ENCODE results near the gene SDHA. TPM values are rescaled to one million over a fixed set of nuclear protein-coding genes. Genes with fewer than 3 reads are reported as not detected.

Gene SDHA
- total and polyA plus RNA-seq, 2 of the 8 experiments (the other 6 are each of a cell fraction or from before 2014, with no cell fraction given), result 59.7 to 87.3 TPM

DNA sequence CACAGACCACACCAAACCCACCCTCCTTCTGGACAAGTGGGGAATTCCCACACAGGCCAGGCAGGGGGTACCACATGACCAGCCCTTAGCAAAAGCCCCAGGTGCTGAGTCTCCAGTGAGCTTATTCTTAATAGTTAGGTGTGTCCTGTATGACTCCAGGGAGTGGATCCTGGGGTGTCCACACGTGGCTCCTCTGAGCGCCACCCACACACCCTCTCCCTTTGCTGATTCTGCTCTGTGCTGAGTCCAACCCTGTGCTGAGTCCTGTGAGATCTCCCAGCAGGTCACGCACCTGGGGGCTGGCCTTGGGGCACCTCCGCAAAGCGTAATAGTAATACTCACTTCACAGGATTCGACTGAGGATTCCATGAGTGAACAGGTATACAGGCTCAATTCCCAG is 14.1 kb upstream of the SDHA start:
- peaks cover 5 to 22% of the 10 kb centered on the region in 2 experiments for H4K20me1 ChIP-seq (replicated peaks in 1 of 2; ENCODE audit: control insufficient read depth in 1 of 2, insufficient read depth in 2 of 2, low read length in 2 of 2)
- peaks cover 3 to 22% of the 10 kb centered on the region in 2 experiments; a peak in 1 of 4 replicates for H3K79me2 ChIP-seq (ENCODE audit: control insufficient read depth in 1 of 2, insufficient read depth in 2 of 2, low read length in 2 of 2)
- no peak overlapping the region for H2AFZ ChIP-seq (ENCODE audit: low read length)
- H3K27me3 ChIP-seq (replicated peaks in 1 of 4; ENCODE audit: control insufficient read depth in 3 of 4, extremely low read depth in 1 of 4, insufficient read depth in 3 of 4, low read length in 3 of 4), result no peaks in the 10 kb centered on the region
- DNase-seq (ENCODE audit: low read depth in 1 of 2, low spot score in 2 of 2) (no peak), FAIRE-seq (no peak)
- H4K91ac ChIP-seq (replicated peaks; ENCODE audit: insufficient read length, low read length), result no peak overlapping the region
- TF ChIP-seq, protein P1, sequence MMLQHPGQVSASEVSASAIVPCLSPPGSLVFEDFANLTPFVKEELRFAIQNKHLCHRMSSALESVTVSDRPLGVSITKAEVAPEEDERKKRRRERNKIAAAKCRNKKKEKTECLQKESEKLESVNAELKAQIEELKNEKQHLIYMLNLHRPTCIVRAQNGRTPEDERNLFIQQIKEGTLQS (IDR thresholded peaks at IDR 0.05; ENCODE audit: insufficient read depth, low read depth, low read length), result no peak
- TF ChIP-seq, protein P2, sequence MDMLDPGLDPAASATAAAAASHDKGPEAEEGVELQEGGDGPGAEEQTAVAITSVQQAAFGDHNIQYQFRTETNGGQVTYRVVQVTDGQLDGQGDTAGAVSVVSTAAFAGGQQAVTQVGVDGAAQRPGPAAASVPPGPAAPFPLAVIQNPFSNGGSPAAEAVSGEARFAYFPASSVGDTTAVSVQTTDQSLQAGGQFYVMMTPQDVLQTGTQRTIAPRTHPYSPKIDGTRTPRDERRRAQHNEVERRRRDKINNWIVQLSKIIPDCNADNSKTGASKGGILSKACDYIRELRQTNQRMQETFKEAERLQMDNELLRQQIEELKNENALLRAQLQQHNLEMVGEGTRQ (IDR thresholded peaks at IDR 0.05; ENCODE audit: low read length), result no peak
- no peak for TF ChIP-seq TBP (IDR thresholded peaks at IDR 0.05; ENCODE audit: low read depth, low read length)
- no peak overlapping the region for H3K56ac ChIP-seq (replicated peaks; ENCODE audit: insufficient read length, low read depth, low read length)
- H3K4me1 ChIP-seq (replicated peaks in 1 of 4; ENCODE audit: control insufficient read depth in 3 of 4, insufficient read depth in 4 of 4, low read length in 3 of 4), result no peaks in the 10 kb centered on the region; a peak in 1 of 7 replicates
- H3K14ac ChIP-seq (ENCODE audit: insufficient read length), result no peak overlapping the region
- H3K4me3 ChIP-seq (ENCODE audit: extremely low read depth in 1 of 4, insufficient read depth in 2 of 4, low read depth in 3 of 4, low read length in 4 of 4), result no peak overlapping the region
- ChIA-PET POLR2A (ENCODE audit: partially characterized antibody) (interaction anchor here (0.7 to 2.9 kb wide), 2 partner anchors 12 to 65 kb away, joined by 3 to 11 read pairs; partner anchors contain the start of gene LRRC14B), CTCF (ENCODE audit: partially characterized antibody) (interaction anchor here (1.1 to 1.3 kb wide), 4 partner anchors 10 to 15 kb away, joined by 3 to 5 read pairs (median 4); partner anchors contain the start of genes CCDC127, LRRC14B and SDHA)
- H3K4me2 ChIP-seq (ENCODE audit: insufficient read depth in 1 of 2, low read depth in 2 of 2, low read length in 2 of 2), result no peak overlapping the region
- H3K9me3 ChIP-seq (ENCODE audit: insufficient read depth in 2 of 2, low read depth in 1 of 2, low read length in 1 of 2), result no peaks in the 10 kb centered on the region
- H3K4ac ChIP-seq (replicated peaks; ENCODE audit: insufficient read length, low read depth, low read length), result no peak overlapping the region
- no peak overlapping the region for H2BK12ac ChIP-seq (ENCODE audit: low read depth, low read length)
- no peak overlapping the region for H2BK5ac ChIP-seq (ENCODE audit: low read depth, low read length)
- H3K23me2 ChIP-seq (ENCODE audit: low read depth, low read length), result peaks cover 1% of the 10 kb centered on the region; the same call in 1 of the 2 replicates
- H2BK20ac ChIP-seq (ENCODE audit: low read length), result no peak overlapping the region
- no peak overlapping the region for H4K5ac ChIP-seq (ENCODE audit: insufficient read length, low read depth, low read length)
- H3K18ac ChIP-seq (ENCODE audit: extremely low read depth, low read length), result no peak overlapping the region
- no peak overlapping the region for H3K9ac ChIP-seq (replicated peaks in 1 of 4; ENCODE audit: extremely low read depth in 1 of 4, low read depth in 3 of 4, low read length in 3 of 4)
- no peak overlapping the region for H2BK15ac ChIP-seq (ENCODE audit: low read length)
- H3K36me3 ChIP-seq (ENCODE audit: control insufficient read depth in 2 of 4, insufficient read depth in 4 of 4, low read length in 3 of 4), result peaks cover 2 to 16% (median 10%) of the 10 kb centered on the region in 4 experiments
- H3K23ac ChIP-seq (ENCODE audit: insufficient read length), result no peak overlapping the region
- no peak overlapping the region for H2AK5ac ChIP-seq (ENCODE audit: low read depth, low read length)
- H3K27ac ChIP-seq (ENCODE audit: low read depth, low read length), result no peak overlapping the region
- H2BK120ac ChIP-seq (replicated peaks; ENCODE audit: low read depth, low read length), result no peak overlapping the region
- WGBS, 2 experiments (ENCODE audit: extremely low coverage in 1 of 2, insufficient coverage in 1 of 2, insufficient read length in 1 of 2, insufficient replicate concordance in 2 of 2, low coverage in 1 of 2, low lambda C conversion rate in 2 of 2, missing lambda C conversion rate in 1 of 2), result 95% methylated on average over 4 of the region's 6 CpGs; no CpG with 5 or more reads in 1 of the 2 experiments
- H4K8ac ChIP-seq (ENCODE audit: extremely low read depth, insufficient read depth, low read length), result no peak overlapping the region; the same call in 1 of the 2 replicates
- H3K79me1 ChIP-seq (ENCODE audit: low read depth, low read length), result no peaks in the 10 kb centered on the region; the same call in 1 of the 2 replicates
